Muscle of back (tissue), 11 donors: Measurements from ENCODE around the gene CREB1. TPM values are rescaled to one million over a fixed set of nuclear protein-coding genes. Genes with fewer than 3 reads are reported as not detected.

Experiments used
- DNase-seq, 3 donors: peaks; one replicate each; pipeline versions ENCODE4 v3.0.0 to v3.0.0-alpha.2; 2013
- polyA plus RNA-seq, 10 donors: library from polyadenylated mRNA; unstranded; fragments of 120-200 nt; gene quantifications; one replicate each; pipeline ENCODE4 v1.2.1, GENCODE V29; 2013; ENCODE audit not compliant: insufficient read length in 10 of 10

CREB1 gene
- polyA plus RNA-seq, 10 donors, result 22.9 to 48.4 (median 36.2) TPM

DNA sequence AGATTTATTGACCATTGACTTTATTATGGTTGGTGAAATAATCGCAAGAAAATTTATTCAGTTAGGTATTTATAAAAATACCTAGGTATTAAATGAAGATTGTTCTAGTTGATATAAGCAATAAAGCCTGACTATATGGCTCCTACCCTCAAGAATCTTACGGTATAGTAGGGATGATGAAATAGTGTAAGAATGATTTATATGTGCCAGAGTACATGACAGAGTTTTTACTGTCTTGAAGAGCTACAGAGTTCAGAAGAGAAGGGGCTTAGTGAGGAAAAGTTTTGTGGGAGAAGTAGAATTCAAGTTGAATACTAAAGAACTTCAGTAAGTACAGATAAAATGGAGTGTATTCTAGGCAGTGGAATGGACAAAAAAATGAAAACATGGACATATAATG is 9.7 kb downstream of the CREB1 start:
- DNase-seq, result no peak

DNA sequence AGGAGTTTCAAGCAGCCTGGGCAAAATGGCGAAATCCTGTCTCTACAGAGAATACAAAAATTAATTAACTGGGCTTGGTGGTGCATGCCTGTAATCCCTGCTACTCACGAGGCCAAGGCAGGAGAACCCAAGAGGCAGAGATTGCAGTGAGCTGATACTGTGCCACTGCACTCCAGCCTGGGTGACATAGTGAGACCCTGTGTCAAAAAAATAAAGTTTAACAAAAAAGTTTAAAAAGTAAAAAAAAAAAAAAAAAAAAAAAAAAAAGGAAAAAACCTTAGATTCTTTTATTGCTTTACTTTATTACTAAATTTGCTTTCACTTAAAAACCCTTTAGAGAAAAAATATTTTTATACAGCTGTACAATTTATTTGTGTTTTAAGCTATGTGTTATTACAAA is 10.7 kb downstream of the CREB1 start:
- DNase-seq, result no peak

DNA sequence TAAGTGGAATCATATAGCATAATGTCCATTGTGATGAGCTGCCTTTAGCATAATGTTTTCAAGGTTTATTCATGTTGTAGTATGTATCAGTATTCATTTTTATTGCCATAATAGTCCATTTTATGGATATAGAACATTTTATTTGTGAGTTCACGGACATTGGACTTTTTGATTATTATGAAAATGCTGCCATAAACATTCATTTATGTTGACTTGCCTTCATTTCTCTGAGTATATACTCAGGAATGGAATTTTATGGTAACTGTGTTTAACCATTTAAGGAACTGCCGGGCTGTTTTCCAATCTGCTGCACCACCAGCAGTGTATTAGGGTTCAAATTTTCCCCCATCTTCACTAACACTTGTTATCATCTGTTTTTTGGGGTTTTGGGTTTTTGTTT is 12.2 kb downstream of the CREB1 start:
- DNase-seq, result no peak

DNA sequence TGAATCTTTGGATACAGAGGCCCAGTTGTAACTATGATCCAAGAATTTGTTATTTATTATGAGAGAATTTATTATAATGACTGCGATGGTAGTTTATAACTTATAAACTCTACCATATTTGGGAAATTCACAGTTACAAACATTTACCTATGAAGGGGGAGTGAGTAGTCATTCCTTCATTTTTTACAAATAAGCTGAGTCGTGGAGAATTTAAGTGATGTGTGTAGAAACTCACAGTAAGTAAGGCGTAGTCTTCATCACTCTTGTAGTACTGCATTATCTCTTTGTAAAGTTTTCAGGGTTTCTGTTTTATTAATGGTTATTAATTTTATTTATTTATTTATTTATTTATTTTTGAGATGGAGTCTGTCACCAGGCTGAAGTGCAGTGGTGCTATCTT is 13.5 kb downstream of the CREB1 start:
- DNase-seq, result no peak

DNA sequence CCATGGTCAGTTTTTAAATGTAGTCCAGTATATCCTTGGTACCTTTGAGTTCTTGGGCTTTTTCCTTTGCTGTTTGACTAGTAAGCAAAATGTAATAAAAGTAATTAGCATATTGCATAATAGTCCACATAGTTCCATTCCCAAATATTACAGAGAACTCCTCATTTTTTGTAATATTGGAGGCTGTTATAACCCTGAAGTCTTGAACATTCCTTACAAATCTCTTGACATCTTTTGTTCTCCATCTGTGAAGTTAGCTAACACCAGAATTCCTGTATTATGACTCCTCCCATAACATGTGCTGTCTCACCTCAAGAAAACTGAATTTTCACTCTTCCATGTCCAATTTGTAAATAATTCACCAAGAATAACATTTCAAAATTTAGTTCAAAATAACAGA is 17.1 kb downstream of the CREB1 start:
- DNase-seq, result no peak

DNA sequence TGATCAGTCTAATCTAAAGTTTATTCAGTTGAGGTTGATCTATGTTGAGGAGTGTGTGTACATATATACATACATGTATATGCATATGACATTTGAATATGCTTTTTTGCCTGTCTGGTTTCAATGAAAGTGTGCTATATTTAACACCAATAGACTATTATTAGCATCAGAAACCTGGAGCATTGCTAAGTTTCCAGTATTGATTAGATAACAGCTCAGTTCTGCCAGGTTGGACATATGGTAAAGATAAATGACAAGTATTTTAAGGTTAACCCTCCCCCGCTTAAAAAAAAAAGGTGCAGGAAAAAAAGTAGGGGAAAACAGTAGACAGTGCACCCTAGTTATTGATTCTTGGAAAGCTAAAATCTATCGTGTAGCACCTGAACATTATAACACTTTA is 19.4 kb downstream of the CREB1 start:
- no peak for DNase-seq

DNA sequence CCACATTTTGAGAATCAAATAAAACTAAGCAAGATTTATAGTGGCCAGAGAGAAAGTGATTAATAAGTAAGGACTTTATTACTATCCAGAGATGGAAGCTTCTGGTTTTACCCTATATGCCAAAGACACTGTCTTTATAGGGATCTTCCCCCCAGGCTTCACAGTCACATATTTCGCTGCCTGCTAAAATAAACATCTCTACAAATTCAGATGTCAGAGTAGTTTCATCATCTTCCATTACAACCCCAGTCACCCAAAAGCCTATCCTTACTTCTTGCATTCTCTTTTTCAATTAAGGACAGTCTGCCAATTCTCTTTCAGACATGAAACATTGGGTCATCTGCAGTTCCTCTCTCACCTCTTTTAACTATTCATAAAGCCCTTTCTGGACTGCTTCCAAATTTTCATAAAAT is 28.3 kb downstream of the CREB1 start:
- peak in 1 of 3 donors; percentile 74 for DNase-seq

DNA sequence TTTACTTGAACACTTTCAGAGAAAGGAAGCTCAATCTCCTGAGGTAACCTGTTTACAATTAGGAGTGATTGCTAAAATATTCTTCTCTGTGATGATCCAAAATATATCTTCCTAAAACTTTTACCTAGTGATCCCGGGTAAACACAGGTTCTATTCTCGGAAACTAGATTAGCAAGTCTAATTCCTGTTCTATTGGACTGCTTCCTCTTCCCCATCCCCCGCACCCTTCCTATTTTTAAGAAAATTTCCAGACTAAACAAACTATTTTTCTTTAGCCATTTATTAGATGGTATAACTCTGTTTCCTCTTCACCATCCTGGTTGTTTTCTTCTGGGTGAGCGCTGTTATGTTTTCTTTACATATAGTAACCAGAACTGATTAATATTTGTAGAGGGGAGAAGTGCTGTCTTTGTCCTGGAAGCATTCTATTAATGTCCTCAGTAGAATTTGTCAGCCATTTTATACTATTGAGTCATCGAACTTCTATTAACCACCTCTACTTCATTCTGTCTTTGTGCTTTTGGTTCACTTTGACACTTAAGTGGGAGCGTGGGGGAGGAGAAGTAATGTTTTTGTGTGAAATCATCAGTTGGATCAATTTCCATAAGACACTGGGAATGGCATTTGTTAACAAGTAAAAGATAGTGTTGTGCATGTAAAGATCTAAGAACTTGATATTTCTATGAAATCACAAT is 31.8 kb downstream of the CREB1 start:
- DNase-seq, result peak in 1 of 3 donors; percentile 4

DNA sequence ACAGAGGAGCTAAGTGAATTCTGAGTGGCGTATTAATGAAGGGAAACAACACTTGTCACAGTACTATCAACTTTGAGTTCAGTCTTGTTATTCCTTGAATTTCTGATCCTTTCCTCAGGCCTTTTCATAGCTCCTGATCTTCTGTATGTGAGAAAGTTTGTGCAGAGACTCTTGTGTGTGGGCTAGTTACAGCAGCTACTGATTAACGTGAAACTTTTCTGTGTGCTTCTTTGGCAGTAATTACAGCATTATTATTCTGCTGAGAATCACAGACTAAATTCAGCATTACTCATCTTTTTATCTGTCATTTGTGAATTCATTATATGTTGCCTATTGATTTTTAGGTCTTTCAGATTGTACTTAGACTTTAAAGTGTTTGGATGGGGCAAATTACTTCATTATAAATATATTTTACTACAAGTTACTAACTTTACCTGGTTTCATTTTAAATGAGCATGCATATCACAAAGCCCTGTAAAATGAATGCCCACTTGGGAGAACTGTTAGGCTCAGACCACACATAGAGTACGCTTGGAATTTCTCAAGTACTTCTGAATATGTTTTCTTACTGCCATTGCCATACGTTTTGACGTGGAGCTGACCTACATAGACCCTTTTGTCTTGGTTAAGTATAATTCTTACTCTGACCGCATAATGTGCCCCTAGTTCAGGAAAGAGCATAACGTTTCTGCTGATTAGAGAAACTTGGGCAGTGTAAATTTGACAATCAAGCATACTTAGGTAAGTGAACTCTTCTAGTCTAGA is 36.2 kb downstream of the CREB1 start:
- DNase-seq, result no peak

DNA sequence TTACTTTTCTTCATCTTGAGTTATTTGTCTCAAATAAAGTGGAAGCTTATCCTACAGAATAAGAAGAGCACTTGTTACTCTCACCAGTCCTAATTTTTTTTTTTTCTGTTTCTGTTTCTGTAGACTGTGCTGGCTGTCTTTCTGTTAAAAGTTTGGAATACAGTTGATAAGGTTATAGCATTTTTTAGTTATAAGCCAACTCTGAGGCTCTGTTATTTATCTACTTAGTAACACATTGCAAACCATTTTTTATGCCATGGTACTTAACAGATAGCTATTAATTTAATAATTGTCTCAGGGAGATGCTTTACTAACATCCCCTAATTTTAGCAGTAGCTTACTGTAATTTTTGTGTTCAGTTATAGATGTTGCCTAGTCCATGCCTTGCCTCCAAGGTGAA is 37.9 kb downstream of the CREB1 start:
- DNase-seq, result no peak

DNA sequence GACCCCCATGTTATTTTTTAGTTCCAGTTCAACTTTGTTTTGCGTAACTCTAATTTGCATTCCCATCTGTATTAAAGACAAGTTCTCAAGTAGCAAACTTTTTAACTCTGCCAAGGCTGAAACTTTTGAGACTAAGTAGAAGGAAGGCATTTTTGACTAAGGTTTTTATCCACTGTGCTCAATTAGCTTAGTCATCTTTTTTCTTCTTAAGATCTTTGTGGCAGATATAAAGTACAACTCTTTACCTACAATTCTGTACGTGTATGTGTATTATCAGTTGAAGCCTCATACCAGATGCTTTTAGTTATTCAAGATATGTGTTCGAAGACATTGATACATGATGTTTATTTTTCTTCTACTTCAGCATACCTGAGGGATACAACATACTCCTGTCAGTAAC is 41.6 kb downstream of the CREB1 start:
- DNase-seq, result no peak

DNA sequence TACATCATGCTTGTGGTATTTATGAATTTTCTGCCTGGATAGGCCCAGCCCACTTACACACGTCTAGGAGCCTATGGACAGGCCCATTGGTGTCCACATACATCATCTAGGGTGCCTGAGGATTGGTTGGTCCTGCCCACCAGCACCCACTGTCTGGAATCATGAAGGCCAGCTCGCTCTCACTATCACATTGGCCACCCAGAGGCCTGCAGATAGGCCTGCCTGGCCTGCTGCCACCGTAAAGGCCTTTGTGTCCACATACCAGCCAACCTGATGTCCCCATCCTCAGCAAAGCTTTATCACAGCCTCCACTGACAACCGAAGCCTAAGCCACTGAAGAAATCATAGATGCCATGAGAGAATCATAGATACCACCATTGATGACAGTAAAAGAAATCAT is 55.2 kb downstream of the CREB1 start:
- no peak for DNase-seq

DNA sequence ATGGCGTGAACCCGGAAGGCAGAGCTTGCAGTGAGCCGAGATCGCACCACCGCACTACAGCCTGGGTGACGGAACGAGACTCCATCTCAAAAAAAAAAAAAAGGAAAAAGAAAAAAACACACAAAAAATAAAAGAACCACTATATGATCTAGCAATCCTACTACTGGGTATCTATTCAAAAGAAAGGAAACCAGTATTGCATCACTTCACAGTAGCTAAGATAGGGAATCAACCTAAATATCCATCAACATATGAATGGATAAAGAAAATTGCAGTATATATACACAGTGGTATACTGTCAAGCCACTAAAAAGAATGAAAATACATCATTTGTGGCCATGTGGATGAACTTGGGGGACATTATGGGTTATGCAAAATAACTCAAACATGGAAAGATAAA is 57.5 kb downstream of the CREB1 start:
- DNase-seq, result no peak

DNA sequence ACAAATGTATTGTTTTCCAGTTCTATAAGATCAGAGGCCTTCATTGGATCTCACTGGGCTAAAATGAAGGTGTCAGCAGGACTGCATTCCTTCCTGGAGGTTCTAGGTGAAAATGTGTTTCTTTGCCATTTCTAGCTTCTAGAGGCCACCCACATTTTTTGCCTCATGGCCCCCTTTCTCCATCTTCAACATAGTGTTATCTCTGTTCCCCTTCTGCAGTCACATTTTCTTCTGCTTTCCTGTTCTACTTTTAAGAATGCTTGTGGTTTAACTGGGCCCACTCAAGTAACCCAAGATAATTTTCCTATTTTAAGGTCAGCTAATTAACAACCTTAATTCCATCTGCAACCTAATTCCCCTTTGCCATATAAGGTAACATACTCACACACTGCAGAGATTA is 59.4 kb downstream of the CREB1 start:
- no peak for DNase-seq

DNA sequence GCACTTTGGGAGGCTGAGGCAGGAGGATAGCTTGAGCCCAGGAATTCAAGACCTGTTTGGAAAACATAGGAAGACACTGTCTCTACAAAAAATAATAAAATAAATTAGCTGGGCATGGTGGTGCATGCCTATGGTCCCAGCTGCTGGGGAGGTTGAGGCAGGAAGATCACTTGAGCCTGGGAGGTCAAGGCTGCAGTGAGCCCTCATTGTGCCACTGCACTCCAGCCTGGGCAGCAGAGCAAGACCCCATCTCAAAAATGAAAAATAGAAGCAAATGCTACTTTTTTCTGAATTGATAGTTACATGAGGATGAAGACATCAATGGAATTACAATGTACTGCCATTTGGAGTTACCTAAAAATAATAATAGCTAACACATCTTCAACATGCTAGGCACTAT is 63.5 kb downstream of the CREB1 start:
- no peak for DNase-seq

DNA sequence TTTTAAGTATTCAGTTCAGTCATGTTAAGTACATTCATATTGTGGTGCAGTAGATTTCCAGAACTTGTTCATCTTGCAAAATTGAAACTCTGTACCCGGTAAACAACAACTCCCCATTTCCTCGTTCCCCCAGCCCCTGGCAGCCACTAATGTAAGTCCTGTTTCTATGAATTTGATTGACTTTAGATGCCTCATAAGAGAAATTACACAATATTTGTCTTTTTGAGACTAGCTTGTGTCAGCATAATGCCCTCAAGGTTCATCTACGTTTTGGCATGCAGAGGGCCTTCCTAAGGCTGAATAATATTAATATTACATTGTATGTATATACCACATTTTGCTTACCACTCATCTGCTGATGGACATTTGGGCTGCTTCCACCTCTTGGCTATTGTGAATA is 64.5 kb downstream of the CREB1 start:
- DNase-seq, result no peak

DNA sequence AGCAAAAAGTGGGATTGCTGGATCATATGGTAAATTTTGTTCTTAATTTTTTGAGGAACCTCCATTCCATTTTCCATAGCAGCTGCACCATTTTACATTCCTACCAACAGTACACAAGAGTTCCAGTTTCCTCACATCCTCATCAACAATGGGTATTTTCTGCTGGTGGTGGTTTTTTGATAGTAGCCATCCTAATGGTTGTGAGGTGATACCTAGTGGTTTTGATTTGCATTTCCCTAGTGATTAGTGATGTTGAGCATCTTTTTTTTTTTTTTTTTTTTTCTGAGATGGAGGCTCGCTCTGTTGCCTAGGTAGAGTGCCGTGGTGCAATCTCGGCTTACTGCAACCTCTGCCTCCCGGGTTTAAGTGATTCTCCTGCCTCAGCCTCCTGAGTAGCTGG is 65.0 kb downstream of the CREB1 start:
- DNase-seq, result no peak

DNA sequence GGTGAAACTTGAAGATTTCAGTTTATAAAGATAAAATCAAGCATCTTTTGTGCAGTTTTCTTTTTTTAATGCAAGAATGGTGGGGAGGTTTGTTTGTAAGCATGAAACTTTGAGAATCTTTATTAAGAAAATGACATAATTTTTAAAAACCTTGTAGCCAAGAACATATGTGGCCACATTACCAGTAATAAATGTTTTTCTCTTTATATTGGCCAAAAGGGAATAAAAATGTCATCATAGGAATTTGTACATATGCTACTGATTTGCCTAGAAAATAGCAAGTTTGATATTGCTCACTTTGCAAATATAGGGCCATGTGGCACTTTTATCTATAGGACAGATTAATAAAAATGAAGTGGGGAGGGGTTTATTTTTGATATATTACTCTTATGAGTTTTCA is 69.9 kb downstream of the CREB1 start:
- no peak for DNase-seq

DNA sequence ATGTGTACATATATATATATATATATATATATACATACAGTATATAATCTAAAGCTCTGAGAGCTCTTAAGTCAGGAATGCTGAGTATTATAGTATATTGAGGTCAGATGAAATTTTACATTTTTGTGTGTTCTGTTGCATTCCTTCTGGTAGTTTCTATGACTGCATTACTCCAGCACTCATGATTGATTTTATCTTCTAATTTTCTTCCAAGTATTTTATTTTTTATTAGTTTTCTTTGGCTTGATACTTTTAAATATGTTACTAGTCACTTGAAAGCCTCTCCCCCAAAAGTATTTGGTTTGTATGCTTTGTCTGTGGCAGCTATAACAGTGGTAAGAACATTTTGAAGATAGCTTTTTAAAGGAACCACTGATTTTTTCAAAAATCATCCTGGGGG is 70.5 kb downstream of the CREB1 start:
- peak in 1 of 3 donors; percentile 23 for DNase-seq

DNA sequence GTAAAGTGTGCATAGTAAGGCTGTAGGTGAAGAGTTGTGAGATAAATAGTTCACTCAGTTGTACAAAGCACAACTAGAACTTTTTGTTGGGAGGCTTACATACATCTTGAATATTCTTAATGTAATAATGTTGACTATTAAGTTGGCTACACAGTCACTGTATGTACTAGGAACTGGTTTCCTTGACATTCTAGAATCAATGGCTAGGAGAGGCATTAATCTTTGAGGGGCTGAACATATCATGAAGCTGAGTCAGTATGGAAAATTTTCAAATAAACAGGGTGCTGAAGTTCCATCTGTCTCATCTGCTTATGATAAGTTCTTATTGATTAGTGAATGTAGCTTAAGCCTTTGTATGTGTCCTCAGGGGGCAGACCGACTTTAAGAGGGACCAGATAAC is 72.0 kb downstream of the CREB1 start:
- DNase-seq, result no peak

DNA sequence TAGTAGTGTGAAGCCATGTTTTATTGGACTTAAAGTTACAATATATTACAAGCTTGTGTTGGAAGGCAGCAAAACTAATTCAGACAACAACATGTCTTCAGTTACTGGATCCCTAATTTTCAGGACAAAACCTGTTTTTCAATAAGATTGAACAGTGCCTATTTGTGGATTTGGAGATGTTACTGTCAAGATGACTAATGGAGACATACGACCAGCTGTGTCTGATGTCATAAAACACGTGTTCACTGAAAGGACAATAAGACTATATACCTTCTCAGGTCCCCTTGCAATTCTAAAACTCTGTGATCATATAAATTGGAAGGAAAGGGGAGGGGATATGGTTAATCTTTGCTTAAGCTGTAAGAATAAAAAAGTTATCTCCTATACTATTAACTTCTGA is 73.7 kb downstream of the CREB1 start:
- DNase-seq, result no peak

DNA sequence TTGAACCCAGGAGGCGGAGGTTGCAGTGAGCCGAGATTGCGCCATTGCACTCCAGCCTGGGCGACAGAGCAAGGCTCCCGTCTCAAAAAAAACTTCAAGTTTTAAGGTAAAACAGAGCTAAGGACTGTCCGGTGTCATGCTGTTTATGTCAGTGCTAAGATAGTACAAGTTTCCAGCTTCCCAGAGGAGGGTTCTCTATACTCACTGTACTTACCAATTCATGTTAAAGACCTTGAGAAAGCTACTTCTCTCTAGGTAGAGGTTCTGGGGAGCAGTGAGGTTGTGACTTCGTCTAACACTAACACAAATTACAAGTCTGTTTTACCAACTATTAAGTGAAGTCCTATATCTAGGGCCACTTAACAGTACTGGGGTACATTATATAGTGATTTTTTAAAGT is 76.6 kb downstream of the CREB1 start:
- DNase-seq, result no peak

DNA sequence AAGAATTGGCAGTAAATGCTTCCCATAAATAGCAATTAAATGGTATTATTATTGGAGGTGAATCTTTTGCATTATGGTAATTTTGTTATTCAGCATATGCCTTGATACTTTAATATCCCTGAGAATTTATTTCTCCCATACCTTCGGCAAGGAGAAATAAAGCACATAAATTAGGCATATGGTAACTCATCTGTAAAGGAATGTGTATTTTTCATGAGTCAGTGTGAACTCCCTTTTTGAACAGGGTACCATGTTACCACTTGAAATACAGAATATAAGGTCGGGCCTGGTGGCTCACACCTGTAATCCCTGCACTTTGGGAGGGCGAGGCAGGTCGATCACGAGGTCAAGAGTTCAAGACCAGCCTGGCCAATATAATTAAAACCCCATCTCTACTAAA is 77.1 kb downstream of the CREB1 start:
- no peak for DNase-seq

DNA sequence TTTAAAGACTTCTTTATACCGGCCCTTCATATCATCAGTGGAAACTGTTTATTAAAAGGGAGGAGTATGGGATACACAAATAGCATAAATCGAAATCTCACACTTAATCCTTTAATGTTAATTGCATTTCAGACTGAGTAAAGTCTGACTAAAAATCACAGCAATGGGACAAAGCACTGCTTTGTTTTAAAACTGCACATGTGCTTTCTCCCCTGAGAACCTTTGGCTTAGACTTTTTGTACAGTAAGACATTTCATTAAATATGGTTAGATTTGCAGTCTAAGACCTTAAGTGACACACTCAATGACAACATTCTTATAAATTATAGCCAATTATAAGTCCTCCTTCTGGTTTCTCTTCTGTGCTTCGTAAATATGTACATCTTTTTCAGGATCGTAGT is 83.0 kb downstream of the CREB1 start:
- DNase-seq, result no peak
